Measurements from ENCODE around the gene AKR1C4. TPM values are rescaled to one million over a fixed set of nuclear protein-coding genes. Genes with fewer than 3 reads are reported as not detected.

AKR1C4 gene
- total RNA-seq, 1 experiment from 2014 or later, result not detected

- no TSS peak for BruUV-seq (replicated peaks)
Observed at GRCh38 chr10:5147981-5148677, 48.5 kb upstream of the AKR1C4 start.

GRCh38 chr10:5148678-5149032 is 48.0 kb upstream of the AKR1C4 start:
- TF ChIP-seq EZH2 (IDR thresholded peaks at IDR 0.05; ENCODE audit: low read length, unreplicated experiment), result no peak
- TF ChIP-seq EZH2phosphoT487 (IDR thresholded peaks at IDR 0.05; ENCODE audit: borderline replicate concordance, low read length), result no peak
- no peak for TF ChIP-seq CTCF (conservative IDR thresholded peaks at IDR 0.05; ENCODE audit: low read depth, low read length)
- Histone ChIP-seq H3K9ac (ENCODE audit: low read length) (no peak overlapping the region), H2AFZ (ENCODE audit: low read length) (no peak overlapping the region), H3K4me2 (ENCODE audit: low read length) (no peak overlapping the region), H4K20me1 (ENCODE audit: low read length) (no peaks in the 10 kb centered on the region), H3K79me2 (ENCODE audit: low read length) (no peaks in the 10 kb centered on the region), H3K9me2 (replicated peaks; ENCODE audit: low read length) (no peaks in the 10 kb centered on the region), H3K4me1 (ENCODE audit: insufficient read depth, low read length) (no peaks in the 10 kb centered on the region), H3K36me3 (ENCODE audit: low read depth, low read length) (no peaks in the 10 kb centered on the region), H3F3A (ENCODE audit: low read length, unreplicated experiment) (no peaks in the 10 kb centered on the region), H3K4me3 (ENCODE audit: low read length) (no peak overlapping the region), H3K27ac (ENCODE audit: low read length) (no peak overlapping the region), H3K27me3 (ENCODE audit: low read length) (no peaks in the 10 kb centered on the region), H3K9me3 (ENCODE audit: low read length) (no peaks in the 10 kb centered on the region)
- DNase-seq (no peak), ATAC-seq (no peak)
- BruUV-seq (replicated peaks), result no TSS peak
- intact Hi-C loops (cut with micrococcal nuclease), result no loop called here
- ChIA-PET CTCF (no interaction called here), POLR2A (ENCODE audit: unreplicated experiment) (no interaction called here)

More at GRCh38 chr10:5147981-5148677, 48.5 kb upstream of the AKR1C4 start:
- no peak for ATAC-seq
- Histone ChIP-seq H3K9ac (ENCODE audit: low read length) (no peak overlapping the region), H3K4me2 (ENCODE audit: low read length) (no peak overlapping the region), H4K20me1 (ENCODE audit: low read length) (no peaks in the 10 kb centered on the region), H3F3A (ENCODE audit: low read length, unreplicated experiment) (no peaks in the 10 kb centered on the region), H3K9me2 (replicated peaks; ENCODE audit: low read length) (no peaks in the 10 kb centered on the region), H3K4me1 (ENCODE audit: insufficient read depth, low read length) (no peaks in the 10 kb centered on the region), H2AFZ (ENCODE audit: low read length) (no peak overlapping the region), H3K79me2 (ENCODE audit: low read length) (no peaks in the 10 kb centered on the region), H3K9me3 (ENCODE audit: low read length) (no peaks in the 10 kb centered on the region), H3K36me3 (ENCODE audit: low read depth, low read length) (no peaks in the 10 kb centered on the region), H3K27ac (ENCODE audit: low read length) (no peak overlapping the region), H3K27me3 (ENCODE audit: low read length) (no peaks in the 10 kb centered on the region), H3K4me3 (ENCODE audit: low read length) (no peak overlapping the region)
- ChIA-PET CTCF (no interaction called here), POLR2A (ENCODE audit: unreplicated experiment) (no interaction called here)
- intact Hi-C loops (cut with micrococcal nuclease), result no loop called here
- TF ChIP-seq EZH2phosphoT487 (IDR thresholded peaks at IDR 0.05; ENCODE audit: borderline replicate concordance, low read length) (no peak), EZH2 (IDR thresholded peaks at IDR 0.05; ENCODE audit: low read length, unreplicated experiment) (no peak), CTCF (conservative IDR thresholded peaks at IDR 0.05; ENCODE audit: low read depth, low read length) (no peak)
- DNase-seq, result no peak

- Histone ChIP-seq H3K9me2 (replicated peaks; ENCODE audit: low read length) (no peaks in the 10 kb centered on the region), H3K9ac (ENCODE audit: low read length) (no peak overlapping the region), H3K79me2 (ENCODE audit: low read length) (no peaks in the 10 kb centered on the region), H3K4me1 (ENCODE audit: insufficient read depth, low read length) (no peaks in the 10 kb centered on the region), H2AFZ (ENCODE audit: low read length) (no peak overlapping the region), H3F3A (ENCODE audit: low read length, unreplicated experiment) (no peaks in the 10 kb centered on the region), H4K20me1 (ENCODE audit: low read length) (no peaks in the 10 kb centered on the region), H3K27me3 (ENCODE audit: low read length) (no peaks in the 10 kb centered on the region), H3K27ac (ENCODE audit: low read length) (no peak overlapping the region), H3K4me2 (ENCODE audit: low read length) (no peak overlapping the region), H3K4me3 (ENCODE audit: low read length) (no peak overlapping the region), H3K9me3 (ENCODE audit: low read length) (no peaks in the 10 kb centered on the region), H3K36me3 (ENCODE audit: low read depth, low read length) (no peaks in the 10 kb centered on the region)
- CTCF ChIA-PET, result no interaction called here
- DNase-seq, result peak; percentile 47
- TF ChIP-seq CTCF (conservative IDR thresholded peaks at IDR 0.05; ENCODE audit: low read depth, low read length) (no peak), EZH2phosphoT487 (IDR thresholded peaks at IDR 0.05; ENCODE audit: borderline replicate concordance, low read length) (no peak), EZH2 (IDR thresholded peaks at IDR 0.05; ENCODE audit: low read length, unreplicated experiment) (no peak)
- BruUV-seq (replicated peaks), result no TSS peak
- POLR2A ChIA-PET (ENCODE audit: unreplicated experiment), result no interaction called here
- no peak for ATAC-seq
- intact Hi-C loops (cut with micrococcal nuclease), result no loop called here
Observed at GRCh38 chr10:5151076-5151475, 45.6 kb upstream of the AKR1C4 start.
